Upper lobe of left lung (tissue), 4 donors: ENCODE measurements around the gene MB.

Experiments
- EP300 ChIP-seq, 4 donors: sonication (generic); formaldehyde crosslinking; IDR thresholded peaks; one replicate each; pipeline ENCODE4 v1.5.1; 2017; ENCODE audit warnings: antibody characterized with exemption in 4 of 4, control low read depth in 2 of 4
- POLR2A ChIP-seq, 4 donors: fragments of 450-650 bp; IDR thresholded peaks; one replicate each; pipeline ENCODE4 v1.5.1; 2016 to 2017; ENCODE audit warnings: antibody characterized with exemption in 4 of 4, mild to moderate bottlenecking in 2 of 4
- POLR2AphosphoS5 ChIP-seq, 2 donors: sonication (generic); formaldehyde crosslinking; IDR thresholded peaks; one replicate each; pipeline ENCODE4 v1.5.1; 2017; ENCODE audit warnings: antibody characterized with exemption in 2 of 2
- TF ChIP-seq, protein P1 (sequence below), 6 experiments: fragments of 450-650 bp in 4 of 6; fragments of 200-600 bp in 2 of 6; sonication (generic) in 2 of 6; IDR thresholded peaks; one replicate each; pipeline ENCODE4 v1.5.1; 2016 to 2019; ENCODE audit warnings: antibody characterized with exemption in 6 of 6

DNA sequence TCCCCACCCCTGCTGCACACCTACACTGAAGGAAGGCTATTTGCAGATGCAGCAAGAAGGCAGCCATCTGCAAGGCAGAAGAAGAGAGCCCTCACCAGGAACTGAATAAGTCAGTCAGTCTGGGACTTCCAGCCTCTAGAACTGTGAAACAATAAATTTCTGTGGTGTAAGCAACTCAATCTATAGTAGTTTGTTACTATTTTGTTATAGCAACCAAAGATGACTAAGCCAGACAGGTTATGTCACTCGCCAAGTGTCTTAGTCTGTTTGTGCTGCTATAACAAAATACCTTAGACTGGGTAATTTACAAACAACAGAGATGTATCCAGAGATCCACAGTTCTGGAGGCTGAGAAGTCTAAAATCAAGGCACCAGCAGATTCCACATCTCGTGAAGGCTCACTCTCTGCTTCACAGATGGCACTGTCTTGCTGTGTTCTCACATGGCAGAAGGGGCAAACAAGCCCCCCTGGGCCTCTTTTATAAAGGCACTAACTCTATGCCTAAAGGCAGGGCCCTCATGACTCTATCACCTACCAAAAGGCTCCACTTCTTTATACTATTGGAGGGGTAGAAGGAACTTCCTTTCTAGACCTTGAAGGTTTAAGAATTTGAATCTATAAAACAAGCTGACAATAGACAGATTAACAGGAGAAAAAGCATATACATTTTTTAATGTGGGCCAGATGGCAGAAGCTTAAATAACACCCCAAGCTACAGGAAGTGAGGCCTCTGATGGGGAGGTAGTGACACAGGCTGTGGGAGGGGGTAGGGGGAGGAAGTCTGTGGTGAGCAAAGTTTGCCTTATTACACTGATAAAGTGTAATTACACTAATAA is 43.4 kb upstream of the MB start:
- TF ChIP-seq POLR2AphosphoS5 (IDR thresholded peaks at IDR 0.05) (no peak), EP300 (IDR thresholded peaks at IDR 0.05) (no peak), POLR2A (IDR thresholded peaks at IDR 0.05) (no peak)
- TF ChIP-seq, protein P1, sequence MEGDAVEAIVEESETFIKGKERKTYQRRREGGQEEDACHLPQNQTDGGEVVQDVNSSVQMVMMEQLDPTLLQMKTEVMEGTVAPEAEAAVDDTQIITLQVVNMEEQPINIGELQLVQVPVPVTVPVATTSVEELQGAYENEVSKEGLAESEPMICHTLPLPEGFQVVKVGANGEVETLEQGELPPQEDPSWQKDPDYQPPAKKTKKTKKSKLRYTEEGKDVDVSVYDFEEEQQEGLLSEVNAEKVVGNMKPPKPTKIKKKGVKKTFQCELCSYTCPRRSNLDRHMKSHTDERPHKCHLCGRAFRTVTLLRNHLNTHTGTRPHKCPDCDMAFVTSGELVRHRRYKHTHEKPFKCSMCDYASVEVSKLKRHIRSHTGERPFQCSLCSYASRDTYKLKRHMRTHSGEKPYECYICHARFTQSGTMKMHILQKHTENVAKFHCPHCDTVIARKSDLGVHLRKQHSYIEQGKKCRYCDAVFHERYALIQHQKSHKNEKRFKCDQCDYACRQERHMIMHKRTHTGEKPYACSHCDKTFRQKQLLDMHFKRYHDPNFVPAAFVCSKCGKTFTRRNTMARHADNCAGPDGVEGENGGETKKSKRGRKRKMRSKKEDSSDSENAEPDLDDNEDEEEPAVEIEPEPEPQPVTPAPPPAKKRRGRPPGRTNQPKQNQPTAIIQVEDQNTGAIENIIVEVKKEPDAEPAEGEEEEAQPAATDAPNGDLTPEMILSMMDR (IDR thresholded peaks at IDR 0.05): no peak
